MM.1S (cell line): ENCODE data around the gene PLEKHS1.

Experiments used
- CTCF ChIP-seq: fragments of 300-600 bp; sonication (generic); IDR thresholded peaks from 2 replicates; pipeline ENCODE4 v1.5.1; 2016; ENCODE audit warnings: antibody characterized with exemption, low read length, mixed read lengths
- EZH2phosphoT487 ChIP-seq: fragments of 300-600 bp; sonication (generic); IDR thresholded peaks from 2 replicates; pipeline ENCODE4 v1.6.1; 2018; ENCODE audit warnings: antibody characterized with exemption, low read length

GRCh38 chr10:113822174-113822573, 70.7 kb downstream of the PLEKHS1 start:
- no peak for TF ChIP-seq CTCF
- no peak for TF ChIP-seq EZH2phosphoT487
